ENCODE results near the gene MCOLN1. TPM values are rescaled to one million over a fixed set of nuclear protein-coding genes. Genes with fewer than 3 reads are reported as not detected.

The MCOLN1 gene
- total RNA-seq = 10 to 100 TPM in 3 of 4 donors, 1 to 10 TPM in 1; 7.4 to 18.4 (median 17.5) TPM

GRCh38 chr19:7522072-7522922 is at the start of gene MCOLN1:
TSS of gene MCOLN1 (plus strand) at chr19:7522624. CDS start at chr19:7522751, 127 bp downstream.
- H3K4me1 ChIP-seq = peaks cover 3 to 38% (median 17%) of the 10 kb centered on the region in 3 donors
- H3K27ac ChIP-seq = peak within 1 kb of the TSS; percentile 7 to 83 (median 76)
- 0% methylated on average over 3 to 7 of the region's 65 CpGs for WGBS, 2 donors (ENCODE audit: low coverage in 1 of 2)
- H3K9me3 ChIP-seq = no peaks in the 10 kb centered on the region
- peak within 1 kb of the TSS; percentile 62 to 91 for H3K4me3 ChIP-seq
- TF ChIP-seq EP300 (IDR thresholded peaks at IDR 0.05) (no peak), POLR2A (IDR thresholded peaks at IDR 0.05) (peak; percentile 68 to 87), CTCF (IDR thresholded peaks at IDR 0.05) (peak in 2 of 4 experiments; percentile 5 to 22), POLR2AphosphoS5 (IDR thresholded peaks at IDR 0.05) (peak; percentile 83)
- H3K36me3 ChIP-seq = peaks cover 0 to 64% of the 10 kb centered on the region in 2 donors
- H3K27me3 ChIP-seq = no peaks in the 10 kb centered on the region
- peak; percentile 95 for ATAC-seq

- Histone ChIP-seq H3K27ac (no peak overlapping the region), H3K4me3 (no peak overlapping the region), H3K36me3 (peaks cover 0 to 20% of the 10 kb centered on the region in 2 donors), H3K4me1 (peaks cover 0 to 22% (median 0%) of the 10 kb centered on the region in 3 donors), H3K9me3 (no peaks in the 10 kb centered on the region), H3K27me3 (no peaks in the 10 kb centered on the region)
- no peak for ATAC-seq
- TF ChIP-seq CTCF (IDR thresholded peaks at IDR 0.05) (no peak), POLR2AphosphoS5 (IDR thresholded peaks at IDR 0.05) (no peak), POLR2A (IDR thresholded peaks at IDR 0.05) (no peak)
- WGBS, 2 donors (ENCODE audit: low coverage in 1 of 2) = 85 to 100% methylated on average over 1 to 5 of the region's 6 CpGs
These were observed 46.8 kb upstream of the MCOLN1 start for GRCh38 chr19:7475665-7476064.

GRCh38 chr19:7476241-7476640 is 46.2 kb upstream of the MCOLN1 start:
- Histone ChIP-seq H3K27me3 (no peaks in the 10 kb centered on the region), H3K4me3 (no peak overlapping the region), H3K36me3 (peaks cover 0 to 14% of the 10 kb centered on the region in 2 donors), H3K4me1 (peaks cover 0 to 22% (median 0%) of the 10 kb centered on the region in 3 donors), H3K9me3 (no peaks in the 10 kb centered on the region), H3K27ac (no peak overlapping the region)
- TF ChIP-seq CTCF (IDR thresholded peaks at IDR 0.05) = no peak
- TF ChIP-seq POLR2AphosphoS5 (IDR thresholded peaks at IDR 0.05) = no peak
- TF ChIP-seq EP300 (IDR thresholded peaks at IDR 0.05) = no peak
- no peak for TF ChIP-seq POLR2A (IDR thresholded peaks at IDR 0.05)
- 80 to 86% methylated on average over 1 to 2 of the region's 7 CpGs for WGBS, 2 donors (ENCODE audit: low coverage in 1 of 2)
- ATAC-seq = no peak

GRCh38 chr19:7476777-7477494 is 45.5 kb upstream of the MCOLN1 start:
- TF ChIP-seq POLR2AphosphoS5 (IDR thresholded peaks at IDR 0.05) (no peak), EP300 (IDR thresholded peaks at IDR 0.05) (no peak), CTCF (IDR thresholded peaks at IDR 0.05) (no peak)
- Histone ChIP-seq H3K9me3 (no peaks in the 10 kb centered on the region), H3K27me3 (no peaks in the 10 kb centered on the region), H3K4me3 (no peak overlapping the region), H3K36me3 (peaks cover 0 to 7% of the 10 kb centered on the region in 2 donors), H3K27ac (no peak overlapping the region), H3K4me1 (peaks cover 0 to 22% (median 0%) of the 10 kb centered on the region in 3 donors)
- ATAC-seq = no peak
- 49 to 100% methylated on average over 2 to 3 of the region's 35 CpGs for WGBS, 2 donors (ENCODE audit: low coverage in 1 of 2)

Data from gastroesophageal sphincter (tissue), 4 donors.